MG63 (cell line): ENCODE measurements around the gene ASPSCR1. TPM values are rescaled to one million over a fixed set of nuclear protein-coding genes. Genes with fewer than 3 reads are reported as not detected.
"Not testable (repeated sequence)": the region's sequence is repeated elsewhere in the genome, so short reads cannot be mapped to it uniquely, and the experiment has no call there.

Source experiments
- DNase-seq: peaks from one replicate; pipeline ENCODE4 v3.0.0-alpha.2; 2020
- H3K27me3 ChIP-seq: fragments of 250-450 bp; sonication (Bioruptor Pico); 2 replicates; pipeline ENCODE4 v1.5.1; 2020; ENCODE audit warnings: mild to moderate bottlenecking, moderate library complexity
- H3K36me3 ChIP-seq: fragments of 250-450 bp; sonication (Bioruptor Pico); 2 replicates; pipeline ENCODE4 v1.5.1; 2020; ENCODE audit warnings: mild to moderate bottlenecking, moderate library complexity
- H3K4me3 ChIP-seq: fragments of 250-450 bp; sonication (Bioruptor Pico); 2 replicates; pipeline ENCODE4 v1.5.1; 2020; ENCODE audit warnings: mild to moderate bottlenecking, moderate library complexity
- H3K9me3 ChIP-seq: fragments of 250-450 bp; sonication (Bioruptor Pico); 2 replicates; pipeline ENCODE4 v1.5.1; 2020; ENCODE audit warnings: mild to moderate bottlenecking, moderate library complexity
- total RNA-seq: library from RNA; depleted of rRNA; stranded (reverse); fragments of >200 nt; shearing (Covaris generic); gene quantifications from 2 replicates; pipeline ENCODE4 v1.2.3, GENCODE V29; 2014; ENCODE audit warnings: low replicate concordance

The ASPSCR1 gene
- total RNA-seq, 1 experiment from 2014 or later = 78.0 TPM

DNA sequence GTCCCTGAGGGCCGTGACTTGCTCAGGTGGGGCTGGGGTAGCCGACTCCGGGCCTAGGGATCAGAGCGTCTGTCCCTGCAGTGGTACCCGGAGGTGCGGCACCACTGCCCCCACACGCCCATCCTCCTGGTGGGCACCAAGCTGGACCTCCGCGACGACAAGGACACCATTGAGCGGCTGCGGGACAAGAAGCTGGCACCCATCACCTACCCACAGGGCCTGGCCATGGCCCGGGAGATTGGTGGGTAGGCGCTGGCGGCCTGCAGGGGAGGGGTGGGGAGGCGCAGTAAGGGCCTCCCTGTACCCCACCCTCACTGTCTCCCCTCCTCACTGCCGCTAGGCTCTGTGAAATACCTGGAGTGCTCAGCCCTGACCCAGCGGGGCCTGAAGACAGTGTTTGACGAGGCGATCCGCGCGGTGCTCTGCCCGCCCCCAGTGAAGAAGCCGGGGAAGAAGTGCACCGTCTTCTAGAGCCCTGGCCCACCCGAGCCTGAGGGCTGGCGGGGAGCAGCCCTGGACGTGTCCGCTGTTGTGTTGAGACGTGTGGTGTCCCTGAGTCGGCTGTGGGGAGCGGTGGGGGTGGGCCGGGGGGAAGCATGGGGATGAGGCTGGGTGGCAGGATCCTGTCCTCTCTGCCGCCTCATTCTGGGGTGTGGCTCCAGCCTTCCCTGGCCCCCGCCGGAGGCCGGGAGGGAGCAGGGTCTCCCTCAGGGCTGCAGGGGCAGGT, 56.1 kb downstream of the ASPSCR1 start:
- no peaks in the 10 kb centered on the region for H3K27me3 ChIP-seq
- DNase-seq = no peak
- no peak overlapping the region for H3K4me3 ChIP-seq
- no peaks in the 10 kb centered on the region for H3K9me3 ChIP-seq
- peaks cover 10% of the 10 kb centered on the region for H3K36me3 ChIP-seq

DNA sequence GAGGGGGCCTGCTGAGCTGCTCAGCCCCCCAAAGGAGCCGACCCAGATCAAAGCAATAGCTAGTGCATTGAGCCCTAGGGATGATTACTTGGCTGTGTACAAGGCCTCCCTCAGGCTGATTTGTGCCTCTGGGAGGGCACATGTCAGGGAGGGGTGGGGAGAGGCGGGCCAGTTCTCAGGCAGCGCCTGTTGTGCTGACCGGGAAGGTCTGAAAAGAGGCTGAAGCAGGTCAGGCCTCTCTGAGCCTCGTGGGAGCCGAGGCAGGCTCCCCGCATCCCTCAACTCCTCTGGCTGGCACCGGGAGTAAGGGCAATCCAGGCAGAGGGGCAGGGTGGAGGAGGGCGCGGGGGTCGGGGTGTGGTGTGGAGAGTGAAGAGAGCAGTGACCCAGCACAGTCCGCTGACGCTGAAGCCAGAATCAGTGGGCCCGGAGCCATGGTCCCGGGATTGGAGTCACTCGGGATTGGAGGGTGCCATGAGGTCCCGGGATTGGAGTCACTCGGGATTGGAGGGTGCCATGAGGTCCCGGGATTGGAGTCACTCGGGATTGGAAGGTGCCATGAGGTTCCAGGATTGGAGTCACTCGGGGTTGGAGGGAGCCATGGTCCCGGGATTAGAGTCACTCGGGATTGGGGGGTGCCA, 57.1 kb downstream of the ASPSCR1 start:
- no peaks in the 10 kb centered on the region for H3K27me3 ChIP-seq
- H3K36me3 ChIP-seq = peaks cover 10% of the 10 kb centered on the region
- no peak overlapping the region for H3K4me3 ChIP-seq
- no peaks in the 10 kb centered on the region for H3K9me3 ChIP-seq
- DNase-seq = no peak

DNA sequence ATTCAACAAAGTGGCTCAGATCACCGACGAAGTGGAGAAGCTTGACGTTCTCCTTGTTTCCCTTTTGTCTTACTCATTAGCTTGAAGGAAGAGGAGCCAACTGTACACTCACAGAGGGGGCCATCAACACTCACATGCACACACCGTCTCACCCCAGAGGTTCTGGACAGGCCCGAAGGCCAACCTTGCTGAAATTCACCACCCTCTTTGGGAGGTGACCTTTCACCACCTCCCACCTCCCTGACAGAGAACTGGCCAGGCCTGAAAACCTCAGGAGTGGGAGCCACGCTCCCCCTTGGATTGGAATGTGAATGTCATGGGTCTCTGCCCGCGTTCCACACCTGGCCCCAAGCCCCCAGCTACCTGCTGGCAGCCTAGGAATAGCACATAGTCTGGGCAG, 58.1 kb downstream of the ASPSCR1 start:
- Histone ChIP-seq H3K9me3 (no peaks in the 10 kb centered on the region), H3K27me3 (no peaks in the 10 kb centered on the region), H3K4me3 (no peak overlapping the region), H3K36me3 (peaks cover 10% of the 10 kb centered on the region)
- DNase-seq = no peak

DNA sequence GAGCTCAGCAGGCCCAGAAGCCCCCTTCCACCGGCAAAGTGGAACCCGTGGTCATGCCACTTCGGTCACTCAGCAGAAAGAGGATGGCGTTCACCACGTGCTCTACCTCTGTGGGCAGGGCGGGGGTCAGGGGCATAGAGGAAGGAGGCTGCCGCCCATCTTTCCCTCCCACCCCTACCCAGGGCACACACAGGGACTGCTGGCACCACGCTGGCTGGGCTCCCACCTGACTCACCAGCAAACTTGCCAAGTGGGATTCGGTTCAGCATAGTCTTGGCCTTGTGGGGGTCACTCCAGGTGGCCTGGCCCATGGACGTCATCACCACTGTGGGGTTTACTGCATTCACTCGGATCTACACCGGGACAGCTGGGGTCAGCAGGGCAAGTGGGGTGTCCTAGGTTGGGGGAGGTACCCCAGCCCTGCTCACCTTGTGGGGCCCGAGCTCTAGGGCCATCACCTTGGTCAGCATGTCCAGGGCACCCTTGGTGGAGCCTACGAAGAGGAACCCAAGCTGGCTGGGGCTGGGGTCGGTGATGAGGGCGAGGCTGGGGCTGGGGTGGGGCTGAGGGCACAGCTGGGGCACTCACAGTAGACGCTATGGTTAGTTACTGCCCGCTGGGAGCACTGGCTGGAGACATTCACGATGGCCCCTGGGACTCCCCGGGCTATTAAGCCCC, 58.7 kb downstream of the ASPSCR1 start:
- peak; percentile 59 for DNase-seq
- Histone ChIP-seq H3K9me3 (no peaks in the 10 kb centered on the region), H3K36me3 (peaks cover 8% of the 10 kb centered on the region; the same call in 1 of the 2 replicates), H3K27me3 (no peaks in the 10 kb centered on the region), H3K4me3 (peak overlapping the region; percentile 57)

DNA sequence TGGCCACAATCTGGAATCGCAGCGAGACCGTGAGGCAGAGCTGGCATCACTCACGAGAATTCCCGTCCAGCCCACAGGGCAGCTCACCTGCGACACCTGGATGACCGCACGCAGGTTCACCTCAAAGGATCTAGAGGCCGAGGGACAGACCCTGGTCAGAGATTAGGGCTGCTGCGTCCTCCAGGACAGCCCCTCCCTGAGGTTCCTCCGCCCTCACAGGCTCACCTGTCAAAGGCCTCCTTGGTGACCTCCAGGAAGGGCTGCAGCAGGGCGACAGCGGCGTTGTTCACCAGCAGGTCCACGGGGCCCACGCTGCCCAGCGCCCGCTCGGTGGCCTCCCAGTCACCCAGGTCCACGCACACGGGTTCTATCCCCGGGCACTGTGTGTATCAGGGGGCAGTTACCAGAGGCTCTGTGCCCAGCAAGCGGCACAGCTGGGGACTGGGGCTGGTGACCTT, 59.2 kb downstream of the ASPSCR1 start:
- Histone ChIP-seq H3K27me3 (no peaks in the 10 kb centered on the region), H3K36me3 (peaks cover 8% of the 10 kb centered on the region; the same call in 1 of the 2 replicates), H3K4me3 (peak overlapping the region; percentile 57), H3K9me3 (no peaks in the 10 kb centered on the region)
- DNase-seq = no peak

DNA sequence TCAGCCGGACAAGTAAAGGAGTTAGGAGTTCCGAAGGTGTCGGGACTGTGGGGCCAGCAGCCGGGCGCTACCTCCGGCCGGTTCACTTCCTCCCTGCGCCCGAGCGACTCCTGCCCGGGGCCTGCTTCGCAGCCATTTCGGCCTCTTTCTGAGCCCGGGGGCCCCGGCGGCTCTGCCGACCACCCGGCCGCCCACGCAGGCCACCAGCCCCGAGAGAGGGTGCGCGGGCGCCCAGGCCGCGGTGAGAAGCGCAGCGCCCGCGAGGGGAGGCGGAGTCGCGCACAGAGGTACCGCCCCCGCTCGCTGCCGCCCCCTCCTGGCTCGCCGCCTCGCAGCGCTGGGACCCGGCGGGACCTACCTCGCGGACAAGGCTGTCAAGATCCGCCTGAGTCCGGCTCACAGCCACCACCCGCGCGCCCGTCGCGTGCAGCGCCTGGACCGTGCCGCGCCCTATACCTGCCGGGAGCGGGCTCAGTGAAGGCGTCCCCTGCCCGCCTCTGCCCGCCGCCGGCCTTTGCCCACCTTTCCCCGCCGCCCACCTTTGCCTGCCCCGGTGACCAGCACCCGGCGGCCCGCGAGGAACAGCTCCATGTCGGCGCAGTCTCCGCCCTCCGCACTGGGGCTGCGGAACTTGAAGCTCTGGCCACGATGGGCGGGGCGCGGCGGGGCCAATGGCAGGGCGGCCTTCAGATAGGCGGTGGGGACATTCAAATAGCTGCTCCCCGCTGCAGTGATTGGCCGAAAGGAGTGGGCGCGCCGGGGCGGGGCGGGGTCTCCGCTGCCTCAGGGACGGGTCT, 59.9 kb downstream of the ASPSCR1 start, which contains the start of gene DCXR:
TSS of gene DCXR (minus strand) at position 606 of the 797 bp plus-strand sequence. CDS start at position 591, 15 bp downstream.
- Histone ChIP-seq H3K9me3 (no peaks in the 10 kb centered on the region), H3K4me3 (peak within 1 kb of the TSS; percentile 57), H3K27me3 (no peaks in the 10 kb centered on the region), H3K36me3 (peaks cover 8% of the 10 kb centered on the region; the same call in 1 of the 2 replicates)
- DNase-seq = peak; percentile 99

DNA sequence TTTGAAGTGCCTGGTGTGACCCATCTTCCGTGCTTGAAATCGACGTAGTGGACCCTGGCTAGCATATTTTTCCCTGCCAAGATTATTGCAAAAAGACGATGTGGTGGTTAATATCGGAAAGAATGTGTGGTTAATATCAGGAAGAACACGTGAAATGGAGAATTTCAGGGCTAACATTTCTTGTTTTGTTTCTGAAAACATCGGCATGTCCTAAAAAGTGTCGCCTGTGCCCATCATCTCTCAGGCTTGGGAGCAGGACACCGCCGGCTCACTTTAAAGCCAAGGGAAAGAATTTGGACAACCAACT, 60.4 kb downstream of the ASPSCR1 start:
- Histone ChIP-seq H3K36me3 (peaks cover 8% of the 10 kb centered on the region; the same call in 1 of the 2 replicates), H3K9me3 (no peaks in the 10 kb centered on the region), H3K4me3 (peak overlapping the region; percentile 57), H3K27me3 (no peaks in the 10 kb centered on the region)
- no peak for DNase-seq

DNA sequence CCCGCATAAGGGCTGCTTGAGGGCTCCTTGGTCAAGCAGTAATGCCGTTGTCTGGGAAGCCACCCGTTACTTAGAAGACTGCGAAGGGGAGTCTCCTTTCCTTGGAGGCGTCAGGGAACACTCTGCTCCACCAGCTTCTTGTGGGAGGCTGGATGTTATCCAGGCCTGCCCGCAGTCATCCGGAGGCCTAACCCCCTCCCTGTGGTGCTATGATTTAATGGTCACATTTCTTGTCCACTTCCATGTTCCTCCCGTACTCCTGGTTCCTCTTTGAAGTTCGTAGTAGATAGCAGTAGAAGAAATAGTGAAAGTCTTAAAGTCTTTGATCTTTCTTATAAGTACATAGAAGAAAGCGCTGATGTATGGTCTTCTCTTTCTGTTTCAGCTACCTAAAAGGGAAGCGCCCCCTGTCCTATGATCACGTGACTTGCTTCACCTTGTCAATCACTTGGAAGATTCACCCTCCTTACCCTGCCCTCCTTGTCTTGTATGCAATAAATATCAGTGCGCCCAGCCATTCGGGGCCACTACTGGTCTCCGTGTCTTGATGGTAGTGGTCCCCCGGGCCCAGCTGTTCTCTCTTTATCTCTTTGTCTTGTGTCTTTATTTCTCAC, 61.5 kb downstream of the ASPSCR1 start:
- not testable (repeated sequence) for H3K4me3 ChIP-seq, H3K36me3 ChIP-seq, H3K27me3 ChIP-seq, DNase-seq, H3K9me3 ChIP-seq

DNA sequence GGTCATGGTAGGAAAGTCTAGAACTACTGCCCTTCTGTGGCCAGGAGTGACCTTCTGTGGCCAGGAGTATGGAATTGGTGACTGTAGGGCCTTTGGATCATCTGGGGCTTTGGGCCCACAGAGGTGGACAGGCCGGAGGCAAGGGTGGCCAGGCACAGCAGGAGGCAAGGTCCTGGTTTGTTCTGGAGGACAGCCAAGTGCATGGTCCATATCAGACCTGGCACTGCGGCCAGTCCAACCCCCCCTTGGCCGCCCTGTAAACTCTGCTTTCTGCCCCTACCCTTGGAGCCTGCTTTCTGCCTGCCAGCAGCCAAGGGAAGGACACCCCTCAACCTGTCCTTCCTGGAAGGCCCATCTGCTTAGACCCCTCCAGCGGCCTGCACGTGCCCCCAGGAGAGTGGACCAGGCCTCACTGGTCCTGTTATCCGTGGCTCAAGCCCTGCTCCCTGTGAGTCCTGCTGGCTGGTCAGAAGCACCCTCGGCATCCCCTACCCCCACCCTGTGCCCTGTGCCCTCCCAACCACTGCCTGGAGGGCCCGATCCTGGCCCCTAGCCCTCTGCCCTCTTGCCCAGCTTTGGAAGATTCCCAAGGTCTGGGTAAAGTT, 62.4 kb downstream of the ASPSCR1 start:
- no peak for DNase-seq
- H3K9me3 ChIP-seq = no peaks in the 10 kb centered on the region
- no peak overlapping the region for H3K4me3 ChIP-seq
- H3K27me3 ChIP-seq = no peaks in the 10 kb centered on the region
- H3K36me3 ChIP-seq = peaks cover 8% of the 10 kb centered on the region; the same call in 1 of the 2 replicates

DNA sequence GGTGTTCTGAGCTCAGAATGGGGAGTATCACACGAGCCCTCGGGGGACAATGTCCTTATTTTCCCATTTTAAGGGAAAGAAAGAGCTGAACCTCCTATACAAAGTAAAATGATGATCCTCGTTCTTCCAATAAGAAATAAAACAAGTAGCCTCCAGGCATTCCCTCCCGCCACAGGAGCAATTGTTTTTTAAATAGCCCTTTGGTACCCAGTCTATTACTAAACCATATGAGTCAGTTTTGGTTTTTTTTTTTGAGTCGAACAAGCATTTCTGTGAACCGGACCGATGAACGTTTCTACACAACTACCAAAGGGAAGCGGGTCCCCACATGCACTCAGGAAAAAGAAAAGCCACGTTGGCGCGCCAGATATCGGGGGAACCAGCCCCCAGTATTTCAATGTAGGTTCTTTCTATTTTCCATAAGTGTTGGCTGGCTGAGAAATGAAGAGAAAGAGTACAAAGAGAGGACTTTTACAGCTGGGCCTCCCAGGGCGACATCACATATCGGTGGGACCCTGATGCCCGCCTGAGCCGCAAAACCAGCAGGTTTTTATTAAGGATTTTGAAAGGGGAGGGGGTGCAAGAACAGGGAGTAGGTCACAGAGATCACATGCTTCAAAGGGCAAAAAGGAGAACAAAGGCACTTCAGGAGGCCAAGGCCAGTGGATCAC, 63.9 kb downstream of the ASPSCR1 start:
- Histone ChIP-seq H3K27me3 (no peaks in the 10 kb centered on the region), H3K4me3 (no peak overlapping the region), H3K36me3 (0 out of 2 replicates have a peak, but pooled peaks cover 4% of the 10 kb centered on the region), H3K9me3 (no peaks in the 10 kb centered on the region)
- no peak for DNase-seq

DNA sequence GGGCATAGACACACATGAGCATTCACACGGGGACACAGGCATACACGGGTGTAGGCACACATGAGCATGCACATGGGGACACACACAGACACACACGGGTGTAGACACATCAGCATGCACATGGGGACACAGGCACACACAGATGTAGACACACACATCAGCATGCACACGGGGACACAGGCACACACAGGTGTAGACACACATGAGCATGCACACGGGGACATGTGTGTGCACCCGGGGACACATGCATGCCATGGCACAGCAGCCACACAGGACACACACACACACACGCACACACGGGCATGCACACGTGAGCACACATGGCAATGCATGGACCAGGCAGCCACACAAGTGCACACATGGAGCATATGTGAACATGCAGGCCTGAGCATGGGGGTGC, 65.2 kb downstream of the ASPSCR1 start:
- Histone ChIP-seq H3K27me3 (no peaks in the 10 kb centered on the region), H3K36me3 (peaks cover 3% of the 10 kb centered on the region; the same call in 1 of the 2 replicates), H3K4me3 (no peak overlapping the region), H3K9me3 (no peaks in the 10 kb centered on the region)
- no peak for DNase-seq

DNA sequence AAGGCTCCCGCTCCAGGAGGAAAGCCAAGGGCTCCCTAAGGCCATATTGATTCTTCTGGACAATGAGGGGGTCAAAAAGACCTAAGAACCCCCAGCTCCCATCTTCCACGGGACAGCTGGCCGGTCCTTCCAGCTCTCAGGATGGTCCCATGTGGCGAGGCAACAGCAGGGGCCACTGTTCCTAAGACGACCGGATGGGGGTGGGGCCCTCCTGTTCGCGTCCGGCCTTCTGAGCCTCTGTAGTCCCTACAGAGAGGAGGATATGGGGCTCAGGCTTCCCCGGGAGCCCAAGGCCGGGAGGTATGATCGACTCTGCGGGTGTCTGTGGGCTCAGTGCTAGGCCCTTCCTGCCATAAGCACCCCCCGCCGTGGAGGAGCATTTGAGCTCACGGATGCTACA, 66.1 kb downstream of the ASPSCR1 start:
- Histone ChIP-seq H3K4me3 (no peak overlapping the region), H3K27me3 (no peaks in the 10 kb centered on the region), H3K36me3 (peaks cover 6% of the 10 kb centered on the region), H3K9me3 (no peaks in the 10 kb centered on the region)
- DNase-seq = no peak

DNA sequence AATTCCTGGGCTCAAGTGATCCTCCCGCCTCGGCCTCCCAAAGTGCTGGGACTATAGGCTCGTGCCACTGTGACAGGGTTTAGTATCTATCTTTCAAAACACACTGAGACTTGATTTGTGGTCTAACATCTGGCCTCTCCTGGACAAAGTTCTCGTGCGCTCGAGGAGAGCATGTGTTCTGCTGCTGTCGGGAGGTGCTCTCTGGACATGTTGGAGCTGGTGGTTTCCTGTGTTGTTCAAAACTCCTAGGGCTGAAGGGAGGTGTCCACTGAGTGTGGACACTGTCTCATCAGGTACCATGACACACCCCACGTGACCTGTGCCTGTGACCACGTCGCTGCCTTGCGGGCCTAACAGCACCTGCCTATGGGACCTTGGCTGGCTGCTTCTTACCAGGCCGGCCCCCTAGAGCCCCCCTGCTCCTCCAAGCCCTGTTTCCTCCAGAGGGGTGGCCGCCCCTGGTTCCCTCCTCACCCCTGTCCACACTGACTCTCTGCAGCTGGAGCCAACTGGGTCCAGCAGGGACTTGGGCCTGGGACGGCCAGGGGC, 68.6 kb downstream of the ASPSCR1 start:
- Histone ChIP-seq H3K27me3 (no peaks in the 10 kb centered on the region), H3K4me3 (no peak overlapping the region), H3K36me3 (peaks cover 17% of the 10 kb centered on the region), H3K9me3 (no peaks in the 10 kb centered on the region)
- DNase-seq = no peak

DNA sequence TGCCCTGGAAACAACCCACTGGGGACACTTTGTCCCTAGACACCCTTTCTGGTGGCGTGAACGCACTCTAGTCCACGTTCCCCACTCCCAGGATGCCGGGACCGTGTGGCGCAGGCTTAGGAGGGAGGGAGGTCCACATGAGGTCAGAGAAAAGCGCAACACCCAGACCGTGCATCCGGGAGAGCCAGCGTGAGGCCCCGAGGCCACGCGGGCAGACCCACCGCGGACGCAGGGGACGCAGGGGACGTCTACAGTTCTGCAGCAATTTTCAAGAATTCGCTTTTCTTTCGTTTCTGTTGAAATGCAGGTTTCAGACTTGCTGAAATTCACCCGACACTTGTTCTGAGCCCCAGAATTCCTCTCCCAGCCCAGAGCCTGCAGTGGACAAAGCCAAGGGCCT, 69.5 kb downstream of the ASPSCR1 start:
- Histone ChIP-seq H3K36me3 (peaks cover 17% of the 10 kb centered on the region), H3K4me3 (no peak overlapping the region), H3K27me3 (no peaks in the 10 kb centered on the region), H3K9me3 (no peaks in the 10 kb centered on the region)
- DNase-seq = no peak

DNA sequence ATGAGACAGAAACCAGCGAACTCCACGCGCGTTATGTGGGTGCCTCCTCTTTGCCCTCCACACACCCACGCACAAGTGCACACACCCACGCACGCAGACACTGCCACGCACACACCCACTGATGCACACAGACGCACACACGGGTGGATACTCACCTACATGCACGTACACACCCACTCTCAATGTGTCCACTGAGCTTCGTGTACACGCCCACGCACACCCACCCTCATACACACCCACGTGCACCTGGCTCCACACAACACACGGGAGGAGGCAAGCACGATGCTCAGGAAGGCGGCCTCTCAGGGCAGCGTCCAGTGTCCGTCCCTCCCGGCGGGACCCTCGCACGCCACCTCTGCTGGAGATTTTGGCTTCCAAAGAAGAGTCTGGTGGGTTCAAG, 70.0 kb downstream of the ASPSCR1 start:
- Histone ChIP-seq H3K36me3 (peaks cover 17% of the 10 kb centered on the region), H3K27me3 (no peaks in the 10 kb centered on the region), H3K4me3 (no peak overlapping the region), H3K9me3 (no peaks in the 10 kb centered on the region)
- DNase-seq = no peak
